Epithelial cell of esophagus (primary cell): ENCODE data around the gene USP54.
"Not testable (repeated sequence)": the region's sequence is repeated elsewhere in the genome, so short reads cannot be mapped to it uniquely, and the experiment has no call there.

Experiments used
- DNase-seq: peaks from one replicate; pipeline ENCODE4 v3.0.0; 2010; ENCODE audit warnings: low read depth
- H3K4me3 ChIP-seq: 2 replicates; pipeline ENCODE4 v1.5.1; 2011; ENCODE audit warnings: mild to moderate bottlenecking, low read length, control low read depth
- CTCF ChIP-seq: IDR thresholded peaks from 2 replicates; pipeline ENCODE4 v1.5.1; 2011; ENCODE audit warnings: low read depth, mild to moderate bottlenecking, low read length, control low read depth, inconsistent platforms; ENCODE audit not compliant: insufficient read depth; ENCODE audit errors: missing control alignments

The USP54 gene

GRCh38 chr10:73588656-73589055, 2.5 kb downstream of the USP54 start:
- no peak overlapping the region for H3K4me3 ChIP-seq
- TF ChIP-seq CTCF: no peak
- DNase-seq: peak; percentile 40

DNA sequence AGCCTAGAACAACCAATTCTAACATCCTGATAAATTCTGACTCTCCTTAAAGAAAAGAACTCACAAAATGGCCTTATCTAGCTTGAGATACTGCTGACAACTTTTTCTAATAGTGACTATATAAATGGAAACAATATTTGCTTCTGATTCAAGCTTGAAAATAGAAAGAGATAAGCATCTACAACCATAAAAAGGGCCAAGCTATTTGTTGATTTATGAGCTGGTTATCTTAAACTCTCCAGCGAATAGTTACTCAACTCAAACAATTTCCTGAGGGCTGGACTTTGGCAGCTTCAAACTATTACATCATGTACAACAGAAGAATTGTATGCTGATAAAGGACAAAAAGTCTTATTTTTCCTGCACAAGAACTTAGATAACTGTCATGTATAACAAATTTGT, 4.6 kb downstream of the USP54 start:
- H3K4me3 ChIP-seq: no peak overlapping the region
- peak; percentile 61 for DNase-seq
- no peak for TF ChIP-seq CTCF

GRCh38 chr10:73585327-73585726, 5.8 kb downstream of the USP54 start:
- TF ChIP-seq CTCF: no peak
- no peak overlapping the region for H3K4me3 ChIP-seq
- peak; percentile 76 for DNase-seq

- DNase-seq: no peak
- no peak for TF ChIP-seq CTCF
- H3K4me3 ChIP-seq: no peak overlapping the region
Measured at GRCh38 chr10:73584737-73585136, 6.4 kb downstream of the USP54 start.

GRCh38 chr10:73581918-73582317, 9.2 kb downstream of the USP54 start:
- H3K4me3 ChIP-seq: no peak overlapping the region
- no peak for TF ChIP-seq CTCF
- DNase-seq: no peak

DNA sequence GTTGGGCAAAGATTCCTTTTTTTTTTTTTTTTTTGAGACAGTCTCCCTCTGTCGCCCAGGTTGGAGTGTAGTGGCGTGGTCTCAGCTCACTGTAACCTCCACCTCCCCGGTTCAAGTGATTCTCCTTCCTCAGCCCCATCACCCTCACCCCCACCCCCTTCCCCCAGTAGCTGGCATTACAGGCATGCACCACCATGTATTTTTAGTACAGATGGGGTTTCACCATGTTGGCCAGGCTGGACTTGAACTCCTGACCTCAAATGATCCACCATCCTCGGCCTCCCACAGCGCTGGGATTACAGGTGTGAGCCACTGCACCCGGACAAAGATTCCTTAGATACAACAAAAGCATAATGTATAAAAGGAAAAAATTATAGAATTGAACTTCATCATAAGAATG, 12.2 kb downstream of the USP54 start:
- DNase-seq, H3K4me3 ChIP-seq: not testable (repeated sequence)

- H3K4me3 ChIP-seq: no peak overlapping the region
Measured at GRCh38 chr10:73577788-73578187, 13.4 kb downstream of the USP54 start.

More at GRCh38 chr10:73577788-73578187, 13.4 kb downstream of the USP54 start:
- TF ChIP-seq CTCF: no peak
- DNase-seq: peak; percentile 90
